ENCODE measurements around the gene LHFPL6. TPM values are rescaled to one million over a fixed set of nuclear protein-coding genes. Genes with fewer than 3 reads are reported as not detected.
A peak's percentile ranks its signal among the peaks of the same experiment; 100 is the strongest.

LHFPL6 gene
- total and polyA plus RNA-seq, 10 of the 15 experiments (the other 5 are each of a cell fraction or from before 2014, with no cell fraction given), result 0.11 to 4.6 (median 0.41) TPM

DNA sequence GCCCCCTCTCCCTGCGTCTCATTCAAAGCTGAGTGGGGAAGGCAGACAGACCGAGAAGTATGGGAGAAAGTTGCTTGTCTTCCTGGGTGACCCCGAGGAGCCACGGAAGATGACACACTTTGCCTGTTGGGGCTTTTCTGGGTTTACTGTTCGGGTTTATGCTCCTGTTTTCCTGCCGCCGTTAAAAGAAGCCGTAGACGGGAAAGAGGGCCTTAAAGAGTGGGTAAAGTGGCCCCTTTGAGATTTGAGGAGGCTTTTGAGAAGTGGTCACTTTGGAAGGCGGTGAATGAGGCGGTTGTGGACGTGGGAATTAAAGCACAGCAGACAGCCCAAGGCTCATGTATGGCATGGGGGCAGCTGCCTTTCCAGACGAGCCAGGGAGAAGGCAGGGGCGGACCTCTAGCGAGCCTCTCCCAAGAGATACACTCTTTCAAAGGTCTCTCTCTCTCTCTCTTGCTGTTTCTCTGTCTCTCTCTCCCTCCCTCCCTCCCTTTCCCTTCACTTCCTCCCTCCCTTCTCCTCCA is 493 bp upstream of the LHFPL6 start:
- Histone ChIP-seq H3K79me2 (ENCODE audit: control insufficient read depth, insufficient read depth, low read length) (no peaks in the 10 kb centered on the region), H3K4me1 (ENCODE audit: control insufficient read depth, insufficient read depth, low read length) (no peaks in the 10 kb centered on the region; the same call in 1 of the 2 replicates), H3K4me3 (peak overlapping the region; percentile 58), H3K4me2 (ENCODE audit: control insufficient read depth, insufficient read depth) (peak overlapping the region; percentile 64; the same call in 1 of the 2 replicates), H3K9ac (ENCODE audit: control insufficient read depth, insufficient read depth, low read length) (no peak overlapping the region), H3K27ac (ENCODE audit: control insufficient read depth, insufficient read depth) (no peak overlapping the region), H3K9me3 (replicated peaks; ENCODE audit: control insufficient read depth, insufficient read depth, low read length) (no peaks in the 10 kb centered on the region), H3K36me3 (ENCODE audit: control insufficient read depth in 2 of 2, insufficient read depth in 2 of 2, low read length in 1 of 2) (no peaks in the 10 kb centered on the region), H2AFZ (ENCODE audit: control insufficient read depth, low read depth, low read length) (peak overlapping the region; percentile 33), H4K20me1 (ENCODE audit: control insufficient read depth, insufficient read depth) (no peaks in the 10 kb centered on the region), H3K27me3 (replicated peaks in 1 of 2; ENCODE audit: control insufficient read depth in 2 of 2, insufficient read depth in 2 of 2, low read length in 1 of 2) (peaks cover 0 to 5% of the 10 kb centered on the region in 2 experiments; a peak in 3 of 4 replicates)
- WGBS (ENCODE audit: insufficient coverage, insufficient replicate concordance, low lambda C conversion rate, missing lambda C conversion rate), result 3% methylated on average over 14 of the region's 15 CpGs
- in situ Hi-C loops (cut with MboI) (no loop called here), intact Hi-C loops (cut with micrococcal nuclease; ENCODE audit: unreplicated experiment) (loop anchor here (5.0 to 10.0 kb wide), 2 partner anchors 59 to 186 kb away; no protein-coding TSS in a partner anchor)
- no TSS peak for BruUV-seq (replicated peaks)
- no peak for DNase-seq (ENCODE audit: low read depth, low spot score)
- POLR2A ChIA-PET, result interaction anchor here (0.7 to 1.7 kb wide), 2 partner anchors 29 to 328 kb away, joined by 3 to 6 read pairs; no protein-coding TSS in a partner anchor
- peak; percentile 46 for ATAC-seq
- FAIRE-seq, result no peak
- SMC1A ChIA-PET (ENCODE audit: uncharacterized antibody, unreplicated experiment), result interaction anchor here (1.0 to 1.8 kb wide), 4 partner anchors 9 to 330 kb away, joined by 3 to 5 read pairs (median 4); no protein-coding TSS in a partner anchor
- RAD21 ChIA-PET (ENCODE audit: unreplicated experiment), result interaction anchor here (1.0 to 5.1 kb wide), 3 partner anchors 186 to 458 kb away, joined by 3 to 21 read pairs (median 9); no protein-coding TSS in a partner anchor
- CTCF ChIA-PET, result interaction anchor here (0.5 to 2.9 kb wide), 5 partner anchors 9 to 334 kb away, joined by 3 to 13 read pairs (median 4); no protein-coding TSS in a partner anchor
- no peak for TF ChIP-seq HDGF (IDR thresholded peaks at IDR 0.05)
- no peak for TF ChIP-seq NBN (IDR thresholded peaks at IDR 0.05)
- TF ChIP-seq MXI1 (IDR thresholded peaks at IDR 0.05; ENCODE audit: low read depth, low read length), result no peak
- TF ChIP-seq, protein P1, sequence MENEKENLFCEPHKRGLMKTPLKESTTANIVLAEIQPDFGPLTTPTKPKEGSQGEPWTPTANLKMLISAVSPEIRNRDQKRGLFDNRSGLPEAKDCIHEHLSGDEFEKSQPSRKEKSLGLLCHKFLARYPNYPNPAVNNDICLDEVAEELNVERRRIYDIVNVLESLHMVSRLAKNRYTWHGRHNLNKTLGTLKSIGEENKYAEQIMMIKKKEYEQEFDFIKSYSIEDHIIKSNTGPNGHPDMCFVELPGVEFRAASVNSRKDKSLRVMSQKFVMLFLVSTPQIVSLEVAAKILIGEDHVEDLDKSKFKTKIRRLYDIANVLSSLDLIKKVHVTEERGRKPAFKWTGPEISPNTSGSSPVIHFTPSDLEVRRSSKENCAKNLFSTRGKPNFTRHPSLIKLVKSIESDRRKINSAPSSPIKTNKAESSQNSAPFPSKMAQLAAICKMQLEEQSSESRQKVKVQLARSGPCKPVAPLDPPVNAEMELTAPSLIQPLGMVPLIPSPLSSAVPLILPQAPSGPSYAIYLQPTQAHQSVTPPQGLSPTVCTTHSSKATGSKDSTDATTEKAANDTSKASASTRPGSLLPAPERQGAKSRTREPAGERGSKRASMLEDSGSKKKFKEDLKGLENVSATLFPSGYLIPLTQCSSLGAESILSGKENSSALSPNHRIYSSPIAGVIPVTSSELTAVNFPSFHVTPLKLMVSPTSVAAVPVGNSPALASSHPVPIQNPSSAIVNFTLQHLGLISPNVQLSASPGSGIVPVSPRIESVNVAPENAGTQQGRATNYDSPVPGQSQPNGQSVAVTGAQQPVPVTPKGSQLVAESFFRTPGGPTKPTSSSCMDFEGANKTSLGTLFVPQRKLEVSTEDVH (IDR thresholded peaks at IDR 0.05; ENCODE audit: low read depth, partially characterized antibody), result no peak
- TF ChIP-seq MYB (IDR thresholded peaks at IDR 0.05; ENCODE audit: borderline replicate concordance, low read depth, low read length), result no peak
- TF ChIP-seq, protein P2, sequence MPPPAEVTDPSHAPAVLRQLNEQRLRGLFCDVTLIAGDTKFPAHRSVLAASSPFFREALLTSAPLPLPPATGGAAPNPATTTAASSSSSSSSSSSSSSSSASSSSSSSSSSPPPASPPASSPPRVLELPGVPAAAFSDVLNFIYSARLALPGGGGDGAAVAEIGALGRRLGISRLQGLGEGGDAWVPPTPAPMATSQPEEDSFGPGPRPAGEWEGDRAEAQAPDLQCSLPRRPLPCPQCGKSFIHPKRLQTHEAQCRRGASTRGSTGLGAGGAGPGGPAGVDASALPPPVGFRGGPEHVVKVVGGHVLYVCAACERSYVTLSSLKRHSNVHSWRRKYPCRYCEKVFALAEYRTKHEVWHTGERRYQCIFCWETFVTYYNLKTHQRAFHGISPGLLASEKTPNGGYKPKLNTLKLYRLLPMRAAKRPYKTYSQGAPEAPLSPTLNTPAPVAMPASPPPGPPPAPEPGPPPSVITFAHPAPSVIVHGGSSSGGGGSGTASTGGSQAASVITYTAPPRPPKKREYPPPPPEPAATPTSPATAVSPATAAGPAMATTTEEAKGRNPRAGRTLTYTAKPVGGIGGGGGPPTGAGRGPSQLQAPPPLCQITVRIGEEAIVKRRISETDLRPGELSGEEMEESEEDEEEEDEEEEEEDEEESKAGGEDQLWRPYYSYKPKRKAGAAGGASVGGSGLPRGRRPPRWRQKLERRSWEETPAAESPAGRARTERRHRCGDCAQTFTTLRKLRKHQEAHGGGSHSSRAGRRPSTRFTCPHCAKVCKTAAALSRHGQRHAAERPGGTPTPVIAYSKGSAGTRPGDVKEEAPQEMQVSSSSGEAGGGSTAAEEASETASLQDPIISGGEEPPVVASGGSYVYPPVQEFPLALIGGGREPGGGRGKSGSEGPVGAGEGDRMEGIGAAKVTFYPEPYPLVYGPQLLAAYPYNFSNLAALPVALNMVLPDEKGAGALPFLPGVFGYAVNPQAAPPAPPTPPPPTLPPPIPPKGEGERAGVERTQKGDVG (CRISPR knock-in tag; IDR thresholded peaks at IDR 0.05), result no peak
- TF ChIP-seq TAF1 (IDR thresholded peaks at IDR 0.05; ENCODE audit: borderline replicate concordance, low read depth, low read length), result no peak
- TF ChIP-seq RUNX3 (IDR thresholded peaks at IDR 0.05; ENCODE audit: low read length), result no peak
- TF ChIP-seq ZNF207 (IDR thresholded peaks at IDR 0.05; ENCODE audit: borderline replicate concordance), result no peak
- TF ChIP-seq BRCA1 (IDR thresholded peaks at IDR 0.05; ENCODE audit: low read depth, low read length), result no peak
- TF ChIP-seq POU2F2 (IDR thresholded peaks at IDR 0.05; ENCODE audit: borderline replicate concordance, low read depth, low read length), result no peak
- TF ChIP-seq, protein P3, sequence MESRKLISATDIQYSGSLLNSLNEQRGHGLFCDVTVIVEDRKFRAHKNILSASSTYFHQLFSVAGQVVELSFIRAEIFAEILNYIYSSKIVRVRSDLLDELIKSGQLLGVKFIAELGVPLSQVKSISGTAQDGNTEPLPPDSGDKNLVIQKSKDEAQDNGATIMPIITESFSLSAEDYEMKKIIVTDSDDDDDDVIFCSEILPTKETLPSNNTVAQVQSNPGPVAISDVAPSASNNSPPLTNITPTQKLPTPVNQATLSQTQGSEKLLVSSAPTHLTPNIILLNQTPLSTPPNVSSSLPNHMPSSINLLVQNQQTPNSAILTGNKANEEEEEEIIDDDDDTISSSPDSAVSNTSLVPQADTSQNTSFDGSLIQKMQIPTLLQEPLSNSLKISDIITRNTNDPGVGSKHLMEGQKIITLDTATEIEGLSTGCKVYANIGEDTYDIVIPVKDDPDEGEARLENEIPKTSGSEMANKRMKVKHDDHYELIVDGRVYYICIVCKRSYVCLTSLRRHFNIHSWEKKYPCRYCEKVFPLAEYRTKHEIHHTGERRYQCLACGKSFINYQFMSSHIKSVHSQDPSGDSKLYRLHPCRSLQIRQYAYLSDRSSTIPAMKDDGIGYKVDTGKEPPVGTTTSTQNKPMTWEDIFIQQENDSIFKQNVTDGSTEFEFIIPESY (IDR thresholded peaks at IDR 0.05), result no peak
- no peak for TF ChIP-seq POLR2AphosphoS5 (IDR thresholded peaks at IDR 0.05; ENCODE audit: low read length)
- TF ChIP-seq, protein P4, sequence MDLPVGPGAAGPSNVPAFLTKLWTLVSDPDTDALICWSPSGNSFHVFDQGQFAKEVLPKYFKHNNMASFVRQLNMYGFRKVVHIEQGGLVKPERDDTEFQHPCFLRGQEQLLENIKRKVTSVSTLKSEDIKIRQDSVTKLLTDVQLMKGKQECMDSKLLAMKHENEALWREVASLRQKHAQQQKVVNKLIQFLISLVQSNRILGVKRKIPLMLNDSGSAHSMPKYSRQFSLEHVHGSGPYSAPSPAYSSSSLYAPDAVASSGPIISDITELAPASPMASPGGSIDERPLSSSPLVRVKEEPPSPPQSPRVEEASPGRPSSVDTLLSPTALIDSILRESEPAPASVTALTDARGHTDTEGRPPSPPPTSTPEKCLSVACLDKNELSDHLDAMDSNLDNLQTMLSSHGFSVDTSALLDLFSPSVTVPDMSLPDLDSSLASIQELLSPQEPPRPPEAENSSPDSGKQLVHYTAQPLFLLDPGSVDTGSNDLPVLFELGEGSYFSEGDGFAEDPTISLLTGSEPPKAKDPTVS (IDR thresholded peaks at IDR 0.05; ENCODE audit: low read depth, low read length), result no peak
